Heart left ventricle (tissue), 13 donors: ENCODE data around the gene HMGB1.

ENCODE experiments used
- CTCF ChIP-seq, 12 donors: fragments of 200-600 bp; sonication (generic) in 4 of 12; IDR thresholded peaks; one replicate each; pipeline versions ENCODE4 v1.5.0 to v1.8.0; 2018 to 2022; ENCODE audit warnings: antibody characterized with exemption in 12 of 12, mild to moderate bottlenecking in 5 of 12
- POLR2A ChIP-seq, 2 donors: fragments of 450-650 bp; IDR thresholded peaks; one replicate each; pipeline ENCODE4 v1.6.1; 2017; ENCODE audit warnings: antibody characterized with exemption in 2 of 2, mild to moderate bottlenecking in 2 of 2, moderate library complexity in 2 of 2
- donor health status: ischemic (EF 13 %, LVEDD 7.1; RV severe dilation, severe dysfunction).
- donor health status: DM: no; HTN: yes; CAD: no.
- donor health status: DM: no; HTN: no; CAD: no.
- donor health status: ischemic (EF 25% LVEDD 6.9; RV normal size, moderate dysfunction).
- donor health status: ischemic (EF 25% LVEDD 5.7; RV mildly dilated, moderate dysfunction).
- donor health status: ischemic (EF 35%, LVEDD 5.7; RV mildly dilated, moderate dysfunction).
- donor health status: nonischemic (EF 11% LVEDD 7.7; RV severe dilation, severe dysfunction).
- donor health status: DM: yes; HTN: yes; CAD: no.
- donor health status: PGD.
- donor health status: ischemic (EF 29% LVEDD 5.4; RV normal size, mild dysfunction).
- donor health status: nonischemic (EF 23%, LVEDD 6.1; RV moderate dilation, normal function).

- no peak for TF ChIP-seq CTCF (IDR thresholded peaks at IDR 0.05)
- TF ChIP-seq POLR2A (IDR thresholded peaks at IDR 0.05), result no peak
Observed at GRCh38 chr13:30429721-30430694, 35.7 kb downstream of the HMGB1 start.
